Neural progenitor cell (in vitro differentiated cells): ENCODE results near the gene CHORDC1. TPM values are rescaled to one million over a fixed set of nuclear protein-coding genes. Genes with fewer than 3 reads are reported as not detected.

Experiments used
- DNase-seq: peaks from one replicate; pipeline ENCODE4 v3.0.0-alpha.2; 2016; ENCODE audit warnings: low spot score
- H2AFZ ChIP-seq: fragments of 200-600 bp; sonication (generic); replicated peaks from 2 replicates; pipeline ENCODE4 v1.6.1; 2016; ENCODE audit warnings: antibody characterized with exemption
- H3F3A ChIP-seq: fragments of 200-600 bp; sonication (generic); 2 replicates; pipeline ENCODE4 v1.6.1; 2016; ENCODE audit warnings: antibody characterized with exemption, low read depth
- H3K27ac ChIP-seq: fragments of 200-600 bp; sonication (generic); 2 replicates; pipeline ENCODE4 v1.5.1; 2016; ENCODE audit warnings: mild to moderate bottlenecking
- H3K27me3 ChIP-seq: fragments of 200-600 bp; sonication (generic); 2 replicates; pipeline ENCODE4 v1.6.1; 2016; ENCODE audit warnings: mild to moderate bottlenecking, moderate library complexity
- H3K36me3 ChIP-seq: fragments of 200-600 bp; sonication (generic); 2 replicates; pipeline ENCODE4 v1.5.1; 2016
- H3K4me1 ChIP-seq: fragments of 200-600 bp; sonication (generic); 2 replicates; pipeline ENCODE4 v1.6.1; 2016; ENCODE audit warnings: mixed run types
- H3K4me2 ChIP-seq: fragments of 200-600 bp; sonication (generic); 2 replicates; pipeline ENCODE4 v1.6.1; 2016
- H3K4me3 ChIP-seq: fragments of 200-600 bp; sonication (generic); 2 replicates; pipeline ENCODE4 v1.5.1; 2016
- H3K79me2 ChIP-seq: fragments of 200-600 bp; sonication (generic); 2 replicates; pipeline ENCODE4 v1.6.1; 2016; ENCODE audit warnings: low read depth
- H3K9ac ChIP-seq: fragments of 200-600 bp; sonication (generic); 2 replicates; pipeline ENCODE4 v1.6.1; 2016
- H3K9me3 ChIP-seq: fragments of 200-600 bp; sonication (generic); 2 replicates; pipeline ENCODE4 v1.5.1; 2016; ENCODE audit warnings: low read depth
- H4K20me1 ChIP-seq: fragments of 200-600 bp; sonication (generic); 2 replicates; pipeline ENCODE4 v1.6.1; 2016; ENCODE audit warnings: low read depth
- H3K27ac Mint-ChIP-seq: 3 replicates; pipeline ENCODE4 v1.8.0; 2021; ENCODE audit warnings: mixed read lengths
- H3K27me3 Mint-ChIP-seq: 2 replicates; pipeline ENCODE4 v1.8.0; 2022; ENCODE audit warnings: low read depth, mild to moderate bottlenecking, inconsistent platforms, moderate library complexity, mixed read lengths; ENCODE audit not compliant: insufficient read depth
- H3K36me3 Mint-ChIP-seq: 3 replicates; pipeline ENCODE4 v1.8.0; 2021; ENCODE audit warnings: mixed read lengths
- H3K4me1 Mint-ChIP-seq: 3 replicates; pipeline ENCODE4 v1.8.0; 2021; ENCODE audit warnings: mixed read lengths
- H3K4me3 Mint-ChIP-seq: 3 replicates; pipeline ENCODE4 v1.8.0; 2021; ENCODE audit warnings: mild to moderate bottlenecking, moderate library complexity, mixed read lengths
- H3K9me3 Mint-ChIP-seq: 3 replicates; pipeline ENCODE4 v1.8.0; 2020; ENCODE audit warnings: mixed read lengths
- EZH2 ChIP-seq: fragments of 200-600 bp; sonication (generic); IDR thresholded peaks from 2 replicates; pipeline ENCODE4 v1.6.1; 2017; ENCODE audit warnings: antibody characterized with exemption, mild to moderate bottlenecking, moderate library complexity
- EZH2phosphoT487 ChIP-seq: fragments of 200-600 bp; sonication (generic); IDR thresholded peaks from 2 replicates; pipeline ENCODE4 v1.6.1; 2017; ENCODE audit warnings: antibody characterized with exemption
- total RNA-seq: library from RNA; depleted of rRNA; stranded (reverse); fragments of >200 nt; gene quantifications from 2 replicates; pipeline ENCODE4 v1.2.3, GENCODE V29; 2015; ENCODE audit warnings: low replicate concordance
- TF ChIP-seq, protein P1 (sequence below): fragments of 200-600 bp; sonication (generic); IDR thresholded peaks from 2 replicates; pipeline ENCODE4 v1.5.1; 2017; ENCODE audit warnings: antibody characterized with exemption, mild to moderate bottlenecking

Gene CHORDC1
- total RNA-seq, 1 donor from 2014 or later: 120 TPM

DNA sequence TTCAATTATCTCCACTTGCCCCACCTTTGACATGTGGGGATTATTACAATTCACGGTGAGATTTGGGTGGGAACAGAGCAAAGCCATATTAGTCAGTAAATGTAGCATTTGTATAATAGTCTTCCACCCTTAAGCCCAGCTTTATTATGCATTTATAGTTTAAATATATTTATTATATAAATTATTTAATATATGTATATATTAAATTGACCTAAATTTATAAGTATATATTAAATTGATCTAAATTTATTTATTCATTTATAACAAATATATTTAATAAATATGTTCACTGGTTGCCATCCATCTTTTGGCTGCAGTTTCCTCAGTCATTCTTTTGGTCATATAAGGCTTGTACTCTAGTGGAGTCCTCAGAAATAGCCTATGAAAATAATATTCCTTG lies 23.6 kb upstream of the CHORDC1 start:
- Mint-ChIP-seq H3K27me3 (no peaks in the 10 kb centered on the region), H3K27ac (no peak overlapping the region), H3K36me3 (no peaks in the 10 kb centered on the region), H3K4me1 (peaks cover 4% of the 10 kb centered on the region), H3K9me3 (no peaks in the 10 kb centered on the region), H3K4me3 (no peak overlapping the region)
- no peak overlapping the region for H2AFZ ChIP-seq
- H3K36me3 ChIP-seq: no peaks in the 10 kb centered on the region
- TF ChIP-seq EZH2: no peak
- TF ChIP-seq EZH2phosphoT487: no peak
- TF ChIP-seq, protein P1, sequence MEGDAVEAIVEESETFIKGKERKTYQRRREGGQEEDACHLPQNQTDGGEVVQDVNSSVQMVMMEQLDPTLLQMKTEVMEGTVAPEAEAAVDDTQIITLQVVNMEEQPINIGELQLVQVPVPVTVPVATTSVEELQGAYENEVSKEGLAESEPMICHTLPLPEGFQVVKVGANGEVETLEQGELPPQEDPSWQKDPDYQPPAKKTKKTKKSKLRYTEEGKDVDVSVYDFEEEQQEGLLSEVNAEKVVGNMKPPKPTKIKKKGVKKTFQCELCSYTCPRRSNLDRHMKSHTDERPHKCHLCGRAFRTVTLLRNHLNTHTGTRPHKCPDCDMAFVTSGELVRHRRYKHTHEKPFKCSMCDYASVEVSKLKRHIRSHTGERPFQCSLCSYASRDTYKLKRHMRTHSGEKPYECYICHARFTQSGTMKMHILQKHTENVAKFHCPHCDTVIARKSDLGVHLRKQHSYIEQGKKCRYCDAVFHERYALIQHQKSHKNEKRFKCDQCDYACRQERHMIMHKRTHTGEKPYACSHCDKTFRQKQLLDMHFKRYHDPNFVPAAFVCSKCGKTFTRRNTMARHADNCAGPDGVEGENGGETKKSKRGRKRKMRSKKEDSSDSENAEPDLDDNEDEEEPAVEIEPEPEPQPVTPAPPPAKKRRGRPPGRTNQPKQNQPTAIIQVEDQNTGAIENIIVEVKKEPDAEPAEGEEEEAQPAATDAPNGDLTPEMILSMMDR: no peak
- no peak for DNase-seq
- H3K9me3 ChIP-seq: no peaks in the 10 kb centered on the region
- H3K9ac ChIP-seq: no peak overlapping the region
- H3K4me3 ChIP-seq: no peak overlapping the region
- no peaks in the 10 kb centered on the region for H4K20me1 ChIP-seq
- no peak overlapping the region for H3K27ac ChIP-seq
- H3K27me3 ChIP-seq: no peaks in the 10 kb centered on the region
- peaks cover 19% of the 10 kb centered on the region for H3K4me1 ChIP-seq
- no peaks in the 10 kb centered on the region for H3K79me2 ChIP-seq
- no peaks in the 10 kb centered on the region for H3F3A ChIP-seq
- no peak overlapping the region for H3K4me2 ChIP-seq

DNA sequence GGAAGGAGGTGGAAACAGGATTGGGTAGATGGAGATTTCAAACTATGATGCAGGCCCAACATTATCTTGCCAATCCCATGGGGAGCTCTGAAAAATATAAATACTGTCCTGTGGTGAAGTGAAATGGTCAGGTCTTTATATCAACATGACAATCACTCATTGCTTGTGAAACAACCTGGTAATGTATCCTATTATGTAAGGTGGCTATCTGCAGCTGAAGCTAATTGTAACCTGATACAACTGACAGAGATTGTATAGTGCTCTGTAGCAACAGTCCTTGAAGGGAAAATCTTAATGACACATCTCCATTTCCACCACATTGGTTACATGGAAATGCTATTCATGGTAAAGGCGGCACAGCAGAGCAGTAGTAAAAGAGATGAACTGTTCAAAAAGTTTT lies 20.7 kb upstream of the CHORDC1 start:
- no peaks in the 10 kb centered on the region for H3K27me3 Mint-ChIP-seq
- no peak overlapping the region for H3K4me3 Mint-ChIP-seq
- no peak overlapping the region for H3K4me3 ChIP-seq
- H3K4me1 ChIP-seq: peaks cover 28% of the 10 kb centered on the region
- H4K20me1 ChIP-seq: no peaks in the 10 kb centered on the region
- no peaks in the 10 kb centered on the region for H3K9me3 ChIP-seq
- H3K27ac ChIP-seq: no peak overlapping the region
- no peak overlapping the region for H2AFZ ChIP-seq
- H3K27ac Mint-ChIP-seq: no peak overlapping the region
- no peak overlapping the region for H3K9ac ChIP-seq
- DNase-seq: no peak
- peaks cover 4% of the 10 kb centered on the region for H3F3A ChIP-seq
- H3K36me3 Mint-ChIP-seq: no peaks in the 10 kb centered on the region
- no peaks in the 10 kb centered on the region for H3K36me3 ChIP-seq
- H3K9me3 Mint-ChIP-seq: no peaks in the 10 kb centered on the region
- H3K27me3 ChIP-seq: no peaks in the 10 kb centered on the region
- H3K4me2 ChIP-seq: peak overlapping the region; percentile 12
- TF ChIP-seq EZH2phosphoT487: no peak
- TF ChIP-seq EZH2: no peak
- TF ChIP-seq, protein P1: no peak
- peaks cover 16% of the 10 kb centered on the region for H3K4me1 Mint-ChIP-seq
- no peaks in the 10 kb centered on the region for H3K79me2 ChIP-seq

DNA sequence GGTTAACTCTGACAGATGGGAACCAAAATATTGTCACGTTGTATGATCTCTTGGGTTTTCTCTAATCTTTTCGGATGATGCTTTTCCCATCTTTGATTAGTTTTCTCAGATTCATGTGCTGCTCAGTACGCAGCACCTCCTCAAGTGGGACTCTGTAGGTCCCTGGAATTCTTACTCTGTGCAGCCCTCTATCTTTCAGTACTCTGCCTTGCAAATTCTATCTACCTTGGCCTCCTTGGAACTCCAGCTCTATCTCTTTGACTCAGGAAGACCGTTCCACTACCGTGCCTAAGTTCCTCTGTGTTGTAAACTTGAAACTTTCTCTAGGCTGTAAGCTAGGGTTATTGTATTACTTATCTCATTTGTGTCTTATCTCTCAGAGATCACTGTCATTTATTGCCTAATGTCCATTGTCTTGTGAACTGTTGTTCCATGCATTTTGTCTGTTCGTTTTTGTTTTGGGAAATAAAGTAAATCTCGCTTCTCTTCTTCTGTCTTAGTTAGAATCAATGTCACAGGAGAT lies 20.1 kb upstream of the CHORDC1 start:
- no peak overlapping the region for H3K27ac Mint-ChIP-seq
- no peaks in the 10 kb centered on the region for H3K27me3 Mint-ChIP-seq
- Histone ChIP-seq H2AFZ (no peak overlapping the region), H3K4me2 (peak overlapping the region; percentile 39), H3K4me1 (peaks cover 28% of the 10 kb centered on the region), H3K27ac (no peak overlapping the region), H3F3A (peaks cover 4% of the 10 kb centered on the region), H3K9me3 (no peaks in the 10 kb centered on the region), H4K20me1 (no peaks in the 10 kb centered on the region), H3K79me2 (no peaks in the 10 kb centered on the region), H3K27me3 (no peaks in the 10 kb centered on the region), H3K36me3 (no peaks in the 10 kb centered on the region), H3K9ac (no peak overlapping the region), H3K4me3 (no peak overlapping the region)
- H3K4me3 Mint-ChIP-seq: no peak overlapping the region
- H3K4me1 Mint-ChIP-seq: peaks cover 16% of the 10 kb centered on the region
- H3K36me3 Mint-ChIP-seq: no peaks in the 10 kb centered on the region
- no peak for TF ChIP-seq EZH2
- TF ChIP-seq, protein P1: no peak
- no peak for TF ChIP-seq EZH2phosphoT487
- DNase-seq: no peak
- H3K9me3 Mint-ChIP-seq: no peaks in the 10 kb centered on the region
